Stimulated activated naive CD4-positive, alpha-beta T cell (primary cell): ENCODE data around the gene ANKRD22.

ENCODE experiments used
- DNase-seq, 6 experiments: peaks; one replicate each; lab custom pipeline; 2025; lab: John Stamatoyannopoulos, UW

The ANKRD22 gene

GRCh38 chr10:88794731-88795130 lies 56.9 kb downstream of the ANKRD22 start:
- no peak for DNase-seq

GRCh38 chr10:88793712-88794299 lies 57.8 kb downstream of the ANKRD22 start:
- no peak for DNase-seq

- no peak for DNase-seq
Measured at GRCh38 chr10:88792661-88793060, 59.0 kb downstream of the ANKRD22 start.

GRCh38 chr10:88791924-88792323 lies 59.7 kb downstream of the ANKRD22 start:
- no peak for DNase-seq

GRCh38 chr10:88788924-88789323 lies 62.7 kb downstream of the ANKRD22 start:
- DNase-seq, result no peak

- no peak for DNase-seq
Measured at GRCh38 chr10:88787463-88787862, 64.2 kb downstream of the ANKRD22 start.

GRCh38 chr10:88786032-88786770 lies 65.4 kb downstream of the ANKRD22 start:
- DNase-seq, result no peak

- no peak for DNase-seq
Measured at GRCh38 chr10:88783724-88784123, 67.9 kb downstream of the ANKRD22 start.

GRCh38 chr10:88782222-88782621 lies 69.4 kb downstream of the ANKRD22 start:
- DNase-seq, result no peak

GRCh38 chr10:88781206-88781605 lies 70.4 kb downstream of the ANKRD22 start:
- no peak for DNase-seq
